HCT116 (cell line): ENCODE measurements around the gene PLEKHM1. TPM values are rescaled to one million over a fixed set of nuclear protein-coding genes. Genes with fewer than 3 reads are reported as not detected.

Source experiments
- ATAC-seq: fragments of 200-7000 bp; cut with Tn5 transposase; 2 replicates; pipeline ENCODE4 v1.9.1; 2020; ENCODE audit warnings: mild to moderate bottlenecking, moderate library complexity
- BruUV-seq: library from RNA; stranded (reverse); fragments of 400-500 nt; replicated peaks from 2 replicates; lab custom pipeline; 2021; lab: Mats Ljungman, UMichigan
- CTCF ChIA-PET: fragments of 300-600 bp; sonication (Branson Sonifier 250); formaldehyde crosslinking; loops from one replicate; lab custom pipeline; 2021; ENCODE audit warnings: antibody characterized with exemption; lab: Charles Lee
- POLR2A ChIA-PET: fragments of 300-600, 350-600 bp; sonication (Branson Sonifier 250); formaldehyde crosslinking; loops from one replicate; lab custom pipeline; 2021; ENCODE audit warnings: antibody characterized with exemption; lab: Charles Lee
- RAD21 ChIA-PET, 2 experiments: fragments of 300-600 bp; sonication (Branson Sonifier 250); formaldehyde crosslinking; loops; one replicate each; lab custom pipeline; 2023; ENCODE audit warnings: low total read pairs in 2 of 2; ENCODE audit not compliant: uncharacterized antibody in 2 of 2, unreplicated experiment in 2 of 2, low non-redundant PET in 1 of 2; lab: Charles Lee
- DNase-seq: peaks from one replicate; pipeline ENCODE4 v3.0.0-alpha.2; 2010; ENCODE audit warnings: low read depth, low spot score
- H2AFZ ChIP-seq: fragments of 200-600 bp; shearing (Covaris generic), sonication (generic); 2 replicates; pipeline ENCODE4 v1.6.1; 2017; ENCODE audit warnings: low read depth, mixed run types, mixed read lengths, antibody characterized with exemption, low read length; ENCODE audit not compliant: poor library complexity, severe bottlenecking
- H3K27ac ChIP-seq: 2 replicates; pipeline ENCODE4 v1.5.1; 2012; ENCODE audit warnings: low read depth, low read length
- H3K27me3 ChIP-seq: fragments of 200-600 bp; sonication (generic); 2 replicates; pipeline ENCODE4 v1.6.1; 2016; ENCODE audit warnings: mixed run types, low read length, mixed read lengths; ENCODE audit not compliant: insufficient read depth
- H3K36me3 ChIP-seq, 2 experiments: fragments of 200-500 bp in 1 of 2; fragments of 200-600 bp in 1 of 2; sonication (Bioruptor generic) in 1 of 2; sonication (generic) in 1 of 2; 2 replicates each; pipeline versions ENCODE4 v1.5.1 to v1.6.1; 2014 to 2016; ENCODE audit warnings: low read length in 2 of 2, inconsistent platforms in 1 of 2, mixed read lengths in 1 of 2, mixed run types in 1 of 2; ENCODE audit not compliant: insufficient read depth in 2 of 2, control insufficient read depth in 1 of 2
- H3K4me1 ChIP-seq, 2 experiments: fragments of 200-600 bp in 1 of 2; sonication (generic) in 1 of 2; 2 replicates each; pipeline versions ENCODE4 v1.5.1 to v1.6.1; 2012 to 2017; ENCODE audit warnings: low read length in 2 of 2, inconsistent platforms in 1 of 2, mild to moderate bottlenecking in 1 of 2, mixed read lengths in 1 of 2, mixed run types in 1 of 2, moderate library complexity in 1 of 2; ENCODE audit not compliant: insufficient read depth in 2 of 2, control insufficient read depth in 1 of 2
- H3K4me2 ChIP-seq: fragments of 200-600 bp; sonication (generic); 2 replicates; pipeline ENCODE4 v1.6.1; 2017; ENCODE audit warnings: mixed run types, low read length, mixed read lengths
- H3K4me3 ChIP-seq, 2 experiments: fragments of 200-600 bp in 1 of 2; sonication (generic) in 1 of 2; replicated peaks in 1 of 2; 2 replicates each; pipeline ENCODE4 v1.5.1; 2011 to 2016; ENCODE audit warnings: low read length in 2 of 2, control low read depth in 1 of 2, low read depth in 1 of 2, mild to moderate bottlenecking in 1 of 2, mixed read lengths in 1 of 2, mixed run types in 1 of 2
- H3K79me2 ChIP-seq: fragments of 200-600 bp; sonication (generic); 2 replicates; pipeline ENCODE4 v1.6.1; 2017; ENCODE audit warnings: mild to moderate bottlenecking, mixed run types, low read length, moderate library complexity, mixed read lengths; ENCODE audit not compliant: insufficient read depth
- H3K9ac ChIP-seq: fragments of 200-600 bp; sonication (generic); 2 replicates; pipeline ENCODE4 v1.6.1; 2016; ENCODE audit warnings: low read length, mixed read lengths
- H3K9me2 ChIP-seq: fragments of 200-600 bp; sonication (generic), shearing (Covaris generic); 2 replicates; pipeline ENCODE4 v1.6.1; 2017; ENCODE audit warnings: mixed run types, mild to moderate bottlenecking, moderate library complexity; ENCODE audit not compliant: insufficient read depth
- H3K9me3 ChIP-seq, 2 experiments: fragments of 200-500 bp in 1 of 2; fragments of 200-600 bp in 1 of 2; sonication (Bioruptor generic) in 1 of 2; sonication (generic) in 1 of 2; 2 replicates each; pipeline ENCODE4 v1.6.1; 2014 to 2017; ENCODE audit warnings: low read length in 2 of 2, mixed read lengths in 2 of 2, inconsistent platforms in 1 of 2, low read depth in 1 of 2, mild to moderate bottlenecking in 1 of 2, mixed run types in 1 of 2, moderate library complexity in 1 of 2; ENCODE audit not compliant: control insufficient read depth in 1 of 2, insufficient read depth in 1 of 2
- H4K20me1 ChIP-seq: fragments of 200-600 bp; sonication (generic), shearing (Covaris generic); 2 replicates; pipeline ENCODE4 v1.6.1; 2017; ENCODE audit warnings: mixed run types, mild to moderate bottlenecking, moderate library complexity; ENCODE audit not compliant: insufficient read depth
- CBX3 ChIP-seq: IDR thresholded peaks from 2 replicates; pipeline ENCODE4 v1.6.1; 2012; ENCODE audit warnings: low read depth
- POLR2A ChIP-seq: IDR thresholded peaks from 2 replicates; pipeline ENCODE4 v1.7.0; 2011; ENCODE audit warnings: borderline replicate concordance; ENCODE audit not compliant: insufficient read depth, insufficient read length; ENCODE audit errors: extremely low read depth
- RAD21 ChIP-seq: IDR thresholded peaks from 2 replicates; pipeline ENCODE4 v1.6.1; 2012; ENCODE audit warnings: low read depth, mild to moderate bottlenecking
- SIN3A ChIP-seq: IDR thresholded peaks from 2 replicates; pipeline ENCODE4 v1.6.1; 2012; ENCODE audit warnings: low read depth
- ZBTB33 ChIP-seq: IDR thresholded peaks from 2 replicates; pipeline ENCODE4 v1.6.1; 2011; ENCODE audit warnings: mild to moderate bottlenecking, low read length, moderate library complexity; ENCODE audit not compliant: insufficient replicate concordance; ENCODE audit errors: extremely low read depth
- ZFX ChIP-seq: fragments of 450-650 bp; IDR thresholded peaks from 2 replicates; pipeline ENCODE4 v1.6.1; 2017
- intact Hi-C: fragments of 100-400 bp; cut with micrococcal nuclease; formaldehyde crosslinking; loops from 2 replicates; pipeline ENCODE4 v1.10.0; 2022
- total RNA-seq: library from RNA; stranded (reverse); gene quantifications from one replicate; pipeline ENCODE4 v1.2.1, GENCODE V29; 2021; ENCODE audit not compliant: unreplicated experiment
- TF ChIP-seq, protein P1 (sequence below), 3 experiments: fragments of 200-600 bp in 1 of 3; sonication (generic) in 1 of 3; IDR thresholded peaks in 2 of 3; conservative IDR thresholded peaks in 1 of 3; 2 replicates each; pipeline ENCODE4 v1.5.1; 2012 to 2017; ENCODE audit warnings: low read depth in 2 of 3, low read length in 2 of 3, antibody characterized with exemption in 1 of 3, borderline replicate concordance in 1 of 3, control low read depth in 1 of 3, mild to moderate bottlenecking in 1 of 3, mixed read lengths in 1 of 3, mixed run types in 1 of 3, moderate library complexity in 1 of 3; ENCODE audit not compliant: insufficient read depth in 1 of 3

The PLEKHM1 gene
- total RNA-seq, 1 experiment from 2014 or later: 32.8 TPM

GRCh38 chr17:45437465-45438283 lies 52.8 kb downstream of the PLEKHM1 start:
- Histone ChIP-seq H3K4me3 (no peak overlapping the region), H3K4me2 (no peak overlapping the region), H3K9me2 (no peaks in the 10 kb centered on the region), H3K9ac (no peak overlapping the region), H3K79me2 (no peaks in the 10 kb centered on the region), H3K27ac (no peak overlapping the region), H3K27me3 (no peaks in the 10 kb centered on the region), H3K9me3 (no peaks in the 10 kb centered on the region), H3K4me1 (peaks cover 24 to 37% of the 10 kb centered on the region in 2 experiments; a peak in 3 of 4 replicates), H3K36me3 (no peaks in the 10 kb centered on the region), H2AFZ (no peak overlapping the region), H4K20me1 (no peaks in the 10 kb centered on the region)
- TF ChIP-seq, protein P1, sequence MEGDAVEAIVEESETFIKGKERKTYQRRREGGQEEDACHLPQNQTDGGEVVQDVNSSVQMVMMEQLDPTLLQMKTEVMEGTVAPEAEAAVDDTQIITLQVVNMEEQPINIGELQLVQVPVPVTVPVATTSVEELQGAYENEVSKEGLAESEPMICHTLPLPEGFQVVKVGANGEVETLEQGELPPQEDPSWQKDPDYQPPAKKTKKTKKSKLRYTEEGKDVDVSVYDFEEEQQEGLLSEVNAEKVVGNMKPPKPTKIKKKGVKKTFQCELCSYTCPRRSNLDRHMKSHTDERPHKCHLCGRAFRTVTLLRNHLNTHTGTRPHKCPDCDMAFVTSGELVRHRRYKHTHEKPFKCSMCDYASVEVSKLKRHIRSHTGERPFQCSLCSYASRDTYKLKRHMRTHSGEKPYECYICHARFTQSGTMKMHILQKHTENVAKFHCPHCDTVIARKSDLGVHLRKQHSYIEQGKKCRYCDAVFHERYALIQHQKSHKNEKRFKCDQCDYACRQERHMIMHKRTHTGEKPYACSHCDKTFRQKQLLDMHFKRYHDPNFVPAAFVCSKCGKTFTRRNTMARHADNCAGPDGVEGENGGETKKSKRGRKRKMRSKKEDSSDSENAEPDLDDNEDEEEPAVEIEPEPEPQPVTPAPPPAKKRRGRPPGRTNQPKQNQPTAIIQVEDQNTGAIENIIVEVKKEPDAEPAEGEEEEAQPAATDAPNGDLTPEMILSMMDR (IDR thresholded peaks at IDR 0.05 in 2 of 3, conservative IDR thresholded peaks at IDR 0.05 in 1 of 3; ENCODE audit: borderline replicate concordance in 1 of 3, insufficient read depth in 1 of 3, low read depth in 2 of 3, low read length in 2 of 3): no peak
- TF ChIP-seq ZBTB33 (no peak), SIN3A (no peak), POLR2A (no peak), CBX3 (no peak), RAD21 (no peak), ZFX (no peak)
- POLR2A ChIA-PET: no interaction called here
- intact Hi-C loops: no loop called here
- RAD21 ChIA-PET: no interaction called here
- no TSS peak for BruUV-seq
- DNase-seq: no peak
- ATAC-seq: no peak
- CTCF ChIA-PET: no interaction called here
